IMR-90 (cell line): ENCODE results near the gene PLCL2. TPM values are rescaled to one million over a fixed set of nuclear protein-coding genes. Genes with fewer than 3 reads are reported as not detected.

Experiments
- ATAC-seq: fragments of 200-7000 bp; cut with Tn5 transposase; 2 replicates; pipeline ENCODE4 v1.9.1; 2020; ENCODE audit warnings: low read depth, mild to moderate bottlenecking, moderate library complexity
- BruUV-seq: library from RNA; stranded (reverse); fragments of 400-500 nt; replicated peaks from 2 replicates; lab custom pipeline; 2021; lab: Mats Ljungman, UMichigan
- CTCF ChIA-PET: fragments of 300-600 bp; formaldehyde crosslinking; extraction: SDS; loops from one replicate; lab custom pipeline; 2021; ENCODE audit warnings: antibody characterized with exemption; lab: Yijun Ruan, JAX
- POLR2A ChIA-PET: fragments of 300-600 bp; sonication (Branson Sonifier 250); formaldehyde crosslinking; loops from one replicate; lab custom pipeline; 2022; ENCODE audit warnings: antibody characterized with exemption; ENCODE audit not compliant: unreplicated experiment; lab: Charles Lee
- DNase-seq: peaks from one replicate; pipeline ENCODE4 v3.0.0; 2013
- H2AFZ ChIP-seq: replicated peaks from 2 replicates; pipeline ENCODE3; 2013; ENCODE audit warnings: low read length, mild to moderate bottlenecking; ENCODE audit not compliant: poor library complexity
- H2AK5ac ChIP-seq: 2 replicates; pipeline ENCODE4 v1.6.1; 2013; ENCODE audit warnings: low read depth, low read length, inconsistent platforms
- H2AK9ac ChIP-seq: replicated peaks from 2 replicates; pipeline ENCODE3; 2013; ENCODE audit warnings: mild to moderate bottlenecking, low read depth, low read length, moderate library complexity; ENCODE audit not compliant: poor library complexity
- H2BK120ac ChIP-seq: 2 replicates; pipeline ENCODE4 v1.6.1; 2013; ENCODE audit warnings: low read depth, low read length, inconsistent platforms
- H2BK15ac ChIP-seq: 3 replicates; pipeline ENCODE4 v1.6.1; 2013; ENCODE audit warnings: low read depth, low read length, inconsistent platforms
- H2BK20ac ChIP-seq: 2 replicates; pipeline ENCODE4 v1.6.1; 2013; ENCODE audit warnings: low read depth, mild to moderate bottlenecking, inconsistent platforms, low read length, moderate library complexity
- H2BK5ac ChIP-seq: 2 replicates; pipeline ENCODE4 v1.6.1; 2013; ENCODE audit warnings: mild to moderate bottlenecking, low read depth, low read length, inconsistent platforms; ENCODE audit not compliant: poor library complexity, severe bottlenecking
- H3K14ac ChIP-seq: replicated peaks from 2 replicates; pipeline ENCODE4 v1.6.1; 2013; ENCODE audit warnings: low read depth, low read length, inconsistent platforms
- H3K18ac ChIP-seq: 2 replicates; pipeline ENCODE4 v1.6.1; 2013; ENCODE audit warnings: low read depth, low read length, control low read depth
- H3K23ac ChIP-seq: 2 replicates; pipeline ENCODE4 v1.6.1; 2013; ENCODE audit warnings: low read depth, low read length, inconsistent platforms
- H3K27ac ChIP-seq: 2 replicates; pipeline ENCODE4 v1.5.1; 2013; ENCODE audit warnings: mild to moderate bottlenecking, control low read depth, low read length; ENCODE audit not compliant: insufficient read depth
- H3K27me3 ChIP-seq: 2 replicates; pipeline ENCODE4 v1.6.1; 2013; ENCODE audit warnings: low read length; ENCODE audit not compliant: control insufficient read depth, insufficient read depth
- H3K36me3 ChIP-seq: 2 replicates; pipeline ENCODE4 v1.6.1; 2013; ENCODE audit warnings: low read length, mixed read lengths; ENCODE audit not compliant: control insufficient read depth, insufficient read depth
- H3K4ac ChIP-seq: 2 replicates; pipeline ENCODE4 v1.6.1; 2013; ENCODE audit warnings: low read depth, low read length, inconsistent platforms
- H3K4me1 ChIP-seq: 2 replicates; pipeline ENCODE4 v1.6.1; 2013; ENCODE audit warnings: low read length, mixed read lengths; ENCODE audit not compliant: control insufficient read depth, insufficient read depth
- H3K4me2 ChIP-seq: 2 replicates; pipeline ENCODE4 v1.6.1; 2013; ENCODE audit warnings: low read depth, mild to moderate bottlenecking, control low read depth, low read length, moderate library complexity
- H3K4me3 ChIP-seq: 2 replicates; pipeline ENCODE4 v1.5.1; 2013; ENCODE audit warnings: low read depth, mild to moderate bottlenecking, control low read depth, low read length, moderate library complexity; ENCODE audit not compliant: insufficient read depth
- H3K56ac ChIP-seq: 2 replicates; pipeline ENCODE4 v1.6.1; 2013; ENCODE audit warnings: low read length, inconsistent platforms; ENCODE audit not compliant: insufficient read depth; ENCODE audit errors: extremely low read depth
- H3K79me1 ChIP-seq, 2 experiments: 2 replicates each; pipeline ENCODE4 v1.6.1; 2013; ENCODE audit warnings: low read length in 2 of 2, inconsistent platforms in 1 of 2, low read depth in 1 of 2
- H3K9ac ChIP-seq: 2 replicates; pipeline ENCODE4 v1.6.1; 2013; ENCODE audit warnings: low read depth, low read length, control low read depth
- H3K9me1 ChIP-seq: 2 replicates; pipeline ENCODE4 v1.6.1; 2013; ENCODE audit warnings: low read length, inconsistent platforms; ENCODE audit not compliant: insufficient read depth
- H3K9me3 ChIP-seq: 2 replicates; pipeline ENCODE4 v1.6.1; 2013; ENCODE audit warnings: low read length; ENCODE audit not compliant: control insufficient read depth, insufficient read depth
- H4K20me1 ChIP-seq: 2 replicates; pipeline ENCODE4 v1.6.1; 2013; ENCODE audit warnings: low read length, inconsistent platforms; ENCODE audit not compliant: insufficient read depth
- H4K5ac ChIP-seq: 2 replicates; pipeline ENCODE4 v1.6.1; 2013; ENCODE audit warnings: mild to moderate bottlenecking, low read depth, low read length, control low read depth
- H4K8ac ChIP-seq, 2 experiments: 2 replicates each; pipeline ENCODE4 v1.6.1; 2013; ENCODE audit warnings: low read depth in 2 of 2, low read length in 2 of 2, control low read depth in 1 of 2, inconsistent platforms in 1 of 2
- H4K91ac ChIP-seq: 2 replicates; pipeline ENCODE4 v1.6.1; 2013; ENCODE audit warnings: low read depth, low read length, inconsistent platforms; ENCODE audit not compliant: insufficient read depth
- BHLHE40 ChIP-seq: fragments of 150-350 bp; IDR thresholded peaks from 2 replicates; pipeline ENCODE4 v1.6.1; 2016; ENCODE audit warnings: mild to moderate bottlenecking, low read depth, low read length
- CHD1 ChIP-seq: IDR thresholded peaks from 2 replicates; pipeline ENCODE4 v1.6.1; 2012; ENCODE audit warnings: low read depth, low read length, improper control_type of control experiment
- FOS ChIP-seq: fragments of 150-350 bp; IDR thresholded peaks from 2 replicates; pipeline ENCODE4 v1.6.1; 2016; ENCODE audit warnings: low read depth, low read length
- MAZ ChIP-seq: IDR thresholded peaks from 2 replicates; pipeline ENCODE4 v1.6.1; 2012; ENCODE audit warnings: low read depth, mild to moderate bottlenecking, low read length, improper control_type of control experiment, moderate library complexity, borderline replicate concordance
- POLR2A ChIP-seq: IDR thresholded peaks from 2 replicates; pipeline ENCODE4 v1.6.1; 2012; ENCODE audit warnings: mild to moderate bottlenecking, low read depth, low read length
- SMC3 ChIP-seq: fragments of 150-350 bp; IDR thresholded peaks from 2 replicates; pipeline ENCODE4 v1.6.1; 2016; ENCODE audit warnings: low read depth, mild to moderate bottlenecking, antibody characterized with exemption, low read length, moderate library complexity
- WGBS, 2 experiments: methylation state at CpG; one replicate each; pipeline versions ENCODE4 v1.1.5 to v1.1.7; 2013; ENCODE audit warnings: missing lambda C conversion rate in 2 of 2; ENCODE audit not compliant: insufficient read length in 1 of 2; ENCODE audit errors: extremely low coverage in 2 of 2; 5-methylcytosine and 5-hydroxymethylcytosine counted together
- dilution Hi-C: fragments of 300-500 bp; cut with HindIII; formaldehyde crosslinking; loops from one replicate; pipeline ENCODE4 v1.14.3; 2018; ENCODE audit warnings: low sequenced_read_pairs; ENCODE audit not compliant: unreplicated experiment
- in situ Hi-C: fragments of 300-500 bp; cut with MboI; formaldehyde crosslinking; loops from 3 replicates; pipeline ENCODE4 v1.14.3; 2019; ENCODE audit warnings: low sequenced_read_pairs, inconsistent platforms, mixed read lengths
- intact Hi-C: fragments of 100-400 bp; cut with micrococcal nuclease; formaldehyde crosslinking; loops from 2 replicates; pipeline ENCODE4 v1.10.0; 2022
- polyA plus RNA-seq, 3 experiments: library from polyadenylated mRNA; depleted of rRNA; stranded (reverse); fragments of >200 nt; gene quantifications; 2 replicates each; pipeline ENCODE4 v1.2.3, GENCODE V29; 2012; ENCODE audit warnings: low replicate concordance in 1 of 3
- total RNA-seq: library from RNA; depleted of rRNA; stranded (reverse); fragments of >200 nt; gene quantifications from 2 replicates; pipeline ENCODE4 v1.2.3, GENCODE V29; 2012
- TF ChIP-seq, protein P1 (sequence below): fragments of 150-350 bp; IDR thresholded peaks from 2 replicates; pipeline ENCODE4 v1.6.1; 2017; ENCODE audit warnings: mild to moderate bottlenecking, antibody characterized with exemption, low read length, low read depth
- TF ChIP-seq, protein P2 (sequence below): fragments of 150-350 bp; IDR thresholded peaks from 2 replicates; pipeline ENCODE4 v1.6.1; 2016; ENCODE audit warnings: low read depth, mild to moderate bottlenecking, low read length, moderate library complexity, borderline replicate concordance

The PLCL2 gene
- total and polyA plus RNA-seq, 2 of the 4 experiments (the other 2 are of a cell fraction): 0.92 to 3.8 TPM

DNA sequence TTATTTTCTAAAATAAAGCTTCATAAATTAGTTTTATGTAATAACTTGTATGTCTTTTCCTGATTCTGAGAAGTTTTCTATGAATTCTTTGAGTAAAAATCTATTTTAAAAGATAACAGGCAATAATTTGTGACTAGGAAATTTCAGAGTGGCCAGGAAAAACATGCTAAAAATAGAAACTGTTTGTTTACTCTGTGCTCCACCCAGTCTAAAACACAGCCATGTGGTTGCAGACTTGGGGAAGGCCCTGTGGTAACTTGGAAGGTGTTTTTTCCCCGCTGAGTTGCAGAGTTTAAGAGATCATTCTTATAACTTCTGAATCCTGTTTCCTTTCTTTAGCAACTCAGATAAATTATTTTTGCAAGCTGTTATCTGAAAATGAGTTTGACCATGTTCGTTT lies 21.9 kb downstream of the PLCL2 start:
- Histone ChIP-seq H3K18ac (no peak overlapping the region), H3K14ac (no peak overlapping the region; the same call in 1 of the 2 replicates), H3K4me3 (no peak overlapping the region), H3K27ac (no peak overlapping the region), H3K9me3 (no peaks in the 10 kb centered on the region), H4K8ac (no peak overlapping the region), H2BK5ac (no peak overlapping the region), H3K4me2 (no peak overlapping the region), H2AFZ (no peak overlapping the region), H2AK9ac (no peak overlapping the region), H3K27me3 (no peaks in the 10 kb centered on the region), H2BK20ac (no peak overlapping the region), H3K23ac (peak overlapping the region; percentile 48; the same call in 1 of the 2 replicates), H2BK15ac (no peak overlapping the region), H2BK120ac (no peak overlapping the region), H3K9me1 (peaks cover 6% of the 10 kb centered on the region), H3K79me1 (peaks cover 0 to 3% of the 10 kb centered on the region in 2 experiments; a peak in 1 of 4 replicates), H4K20me1 (no peaks in the 10 kb centered on the region), H2AK5ac (no peak overlapping the region), H3K4ac (no peak overlapping the region), H3K56ac (no peak overlapping the region), H3K36me3 (no peaks in the 10 kb centered on the region), H4K5ac (no peak overlapping the region), H4K91ac (no peak overlapping the region), H3K4me1 (peaks cover 7% of the 10 kb centered on the region), H3K9ac (no peak overlapping the region)
- no peak for ATAC-seq
- dilution Hi-C loops (no loop called here), intact Hi-C loops (no loop called here), in situ Hi-C loops (no loop called here)
- no CpG with 5 or more reads among the region's 2 CpGs for WGBS, 2 experiments
- POLR2A ChIA-PET: no interaction called here
- no TSS peak for BruUV-seq
- peak; percentile 29 for DNase-seq
- CTCF ChIA-PET: no interaction called here
- TF ChIP-seq SMC3 (no peak), FOS (no peak), POLR2A (no peak), MAZ (no peak), CHD1 (no peak), BHLHE40 (no peak)
- TF ChIP-seq, protein P1, sequence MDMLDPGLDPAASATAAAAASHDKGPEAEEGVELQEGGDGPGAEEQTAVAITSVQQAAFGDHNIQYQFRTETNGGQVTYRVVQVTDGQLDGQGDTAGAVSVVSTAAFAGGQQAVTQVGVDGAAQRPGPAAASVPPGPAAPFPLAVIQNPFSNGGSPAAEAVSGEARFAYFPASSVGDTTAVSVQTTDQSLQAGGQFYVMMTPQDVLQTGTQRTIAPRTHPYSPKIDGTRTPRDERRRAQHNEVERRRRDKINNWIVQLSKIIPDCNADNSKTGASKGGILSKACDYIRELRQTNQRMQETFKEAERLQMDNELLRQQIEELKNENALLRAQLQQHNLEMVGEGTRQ: no peak
- TF ChIP-seq, protein P2, sequence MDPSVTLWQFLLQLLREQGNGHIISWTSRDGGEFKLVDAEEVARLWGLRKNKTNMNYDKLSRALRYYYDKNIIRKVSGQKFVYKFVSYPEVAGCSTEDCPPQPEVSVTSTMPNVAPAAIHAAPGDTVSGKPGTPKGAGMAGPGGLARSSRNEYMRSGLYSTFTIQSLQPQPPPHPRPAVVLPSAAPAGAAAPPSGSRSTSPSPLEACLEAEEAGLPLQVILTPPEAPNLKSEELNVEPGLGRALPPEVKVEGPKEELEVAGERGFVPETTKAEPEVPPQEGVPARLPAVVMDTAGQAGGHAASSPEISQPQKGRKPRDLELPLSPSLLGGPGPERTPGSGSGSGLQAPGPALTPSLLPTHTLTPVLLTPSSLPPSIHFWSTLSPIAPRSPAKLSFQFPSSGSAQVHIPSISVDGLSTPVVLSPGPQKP: no peak
